ENCODE data around the gene PHAF1.

PHAF1 gene

GRCh38 chr16:67184995-67185650, 75.4 kb downstream of the PHAF1 start:
- POLR2A ChIA-PET: interaction anchor here (1.6 kb wide), 1 partner anchor 62 kb away, joined by 4 read pairs; the partner anchor contains the start of gene FHOD1
- TF ChIP-seq CTCF (IDR thresholded peaks at IDR 0.05; ENCODE audit: insufficient read depth, low read length, missing control alignments): peak; percentile 99
- CTCF ChIA-PET: interaction anchor here (0.9 to 10.2 kb wide), 42 partner anchors 9 to 290 kb away, joined by 3 to 128 read pairs (median 5); partner anchors contain the start of genes B3GNT9, CES3, CES4A and FBXL8
- DNase-seq (ENCODE audit: low read depth, low spot score): peak; percentile 44
- H3K4me3 ChIP-seq (ENCODE audit: low read depth, low read length): no peak overlapping the region; the same call in 1 of the 2 replicates

GRCh38 chr16:67185651-67186134, 76.0 kb downstream of the PHAF1 start:
- DNase-seq (ENCODE audit: low read depth, low spot score): no peak
- ChIA-PET POLR2A (interaction anchor here (1.6 kb wide), 1 partner anchor 62 kb away, joined by 4 read pairs; the partner anchor contains the start of gene FHOD1), CTCF (interaction anchor here (0.9 to 10.2 kb wide), 41 partner anchors 9 to 290 kb away, joined by 3 to 128 read pairs (median 5); partner anchors contain the start of genes B3GNT9, CES3, CES4A and FBXL8)
- H3K4me3 ChIP-seq (ENCODE audit: low read depth, low read length): no peak overlapping the region
- no peak for TF ChIP-seq CTCF (IDR thresholded peaks at IDR 0.05; ENCODE audit: insufficient read depth, low read length, missing control alignments)

GRCh38 chr16:67186550-67186950, 76.8 kb downstream of the PHAF1 start:
- no peak for DNase-seq (ENCODE audit: low read depth, low spot score)
- POLR2A ChIA-PET: no interaction called here
- TF ChIP-seq CTCF (IDR thresholded peaks at IDR 0.05; ENCODE audit: insufficient read depth, low read length, missing control alignments): no peak
- CTCF ChIA-PET: interaction anchor here (0.8 to 10.2 kb wide), 10 partner anchors 14 to 240 kb away, joined by 3 to 128 read pairs (median 26); partner anchors contain the start of genes CES3, FBXL8, NOL3 and TRADD
- H3K4me3 ChIP-seq (ENCODE audit: low read depth, low read length): no peak overlapping the region

DNA sequence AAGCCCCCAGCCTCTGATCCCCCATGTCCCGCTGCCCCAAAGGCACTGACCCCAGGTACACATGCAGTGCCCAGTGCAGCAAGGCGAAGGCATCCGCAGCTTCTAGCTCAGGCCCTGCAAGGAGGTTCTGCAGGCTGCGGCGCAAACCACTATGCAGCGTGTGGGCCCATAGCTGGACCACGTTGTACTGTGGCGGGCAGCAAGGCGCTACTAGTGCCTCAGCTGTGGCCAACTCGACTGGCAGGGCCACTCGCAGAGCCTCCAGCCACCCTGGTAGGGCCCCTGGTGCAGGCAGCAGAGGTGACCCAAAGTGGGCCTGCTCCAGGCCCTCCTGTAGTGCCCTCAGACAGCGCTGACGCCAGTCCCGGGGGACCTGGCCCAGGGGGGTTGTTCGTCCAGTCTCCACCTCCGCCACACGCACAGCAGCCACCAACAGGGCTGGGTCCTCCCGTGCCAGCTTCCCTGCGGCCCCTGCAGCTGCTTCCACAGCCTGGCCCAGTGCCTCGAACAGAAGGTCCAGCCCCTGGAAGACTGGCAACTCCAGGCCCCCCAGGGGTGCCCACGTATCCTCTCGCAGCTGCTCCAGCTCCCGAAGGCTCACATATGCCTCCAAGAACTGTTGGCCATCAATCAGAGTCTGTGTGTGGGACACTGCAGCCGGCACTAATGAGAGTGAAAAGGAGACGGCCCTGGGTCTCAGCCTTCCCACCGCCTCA, 77.6 kb downstream of the PHAF1 start:
- CTCF ChIA-PET: interaction anchor here (0.9 to 10.2 kb wide), 8 partner anchors 11 to 236 kb away, joined by 4 to 128 read pairs (median 44); partner anchors contain the start of genes CES3, ELMO3, FBXL8 and NOL3
- no peak overlapping the region for H3K4me3 ChIP-seq (ENCODE audit: low read depth, low read length)
- TF ChIP-seq CTCF (IDR thresholded peaks at IDR 0.05; ENCODE audit: insufficient read depth, low read length, missing control alignments): no peak
- POLR2A ChIA-PET: no interaction called here
- no peak for DNase-seq (ENCODE audit: low read depth, low spot score)

GRCh38 chr16:67188323-67188722, 78.6 kb downstream of the PHAF1 start:
- CTCF ChIA-PET: interaction anchor here (1.2 to 10.2 kb wide), 10 partner anchors 10 to 237 kb away, joined by 3 to 128 read pairs (median 26); partner anchors contain the start of genes CES3, FBXL8, NOL3 and TRADD
- no peak for TF ChIP-seq CTCF (IDR thresholded peaks at IDR 0.05; ENCODE audit: insufficient read depth, low read length, missing control alignments)
- no peak for DNase-seq (ENCODE audit: low read depth, low spot score)
- no peak overlapping the region for H3K4me3 ChIP-seq (ENCODE audit: low read depth, low read length)
- POLR2A ChIA-PET: no interaction called here
